ENCODE results near the gene TACSTD2. TPM values are rescaled to one million over a fixed set of nuclear protein-coding genes. Genes with fewer than 3 reads are reported as not detected.

The TACSTD2 gene
- total RNA-seq, 2 donors from 2014 or later: 0.46 to 0.51 TPM

- peaks cover 7% of the 10 kb centered on the region for H3K4me1 ChIP-seq (ENCODE audit: control insufficient read depth, insufficient read depth, low read length)
- 83 to 89% methylated on average over 1 of the region's 2 CpGs for WGBS, 2 experiments (ENCODE audit: insufficient coverage in 1 of 2, insufficient read length in 1 of 2)
- no peak overlapping the region for H3K4me3 ChIP-seq (ENCODE audit: low read length)
- Mint-ChIP-seq H3K4me3 (no peak overlapping the region), H3K4me1 (peaks cover 32% of the 10 kb centered on the region), H3K36me3 (ENCODE audit: low read depth) (no peaks in the 10 kb centered on the region), H3K9me3 (no peaks in the 10 kb centered on the region), H3K27ac (no peak overlapping the region), H3K27me3 (ENCODE audit: insufficient read depth) (no peaks in the 10 kb centered on the region)
- H3K27ac ChIP-seq (ENCODE audit: low read depth, low read length): no peak overlapping the region
- H3K9me3 ChIP-seq (ENCODE audit: control insufficient read depth, low read length): no peaks in the 10 kb centered on the region
- DNase-seq: no peak
- H3K9ac ChIP-seq (ENCODE audit: extremely low read depth, low read length, poor library complexity, severe bottlenecking): no peak overlapping the region
- no peaks in the 10 kb centered on the region for H3K36me3 ChIP-seq (ENCODE audit: control insufficient read depth, insufficient read depth, low read length)
- no peaks in the 10 kb centered on the region for H3K27me3 ChIP-seq (ENCODE audit: control insufficient read depth, insufficient read depth, low read length, poor library complexity, severe bottlenecking)
- TF ChIP-seq CTCF (conservative IDR thresholded peaks at IDR 0.05): no peak
These were observed 28.7 kb downstream of the TACSTD2 start for GRCh38 chr1:58548371-58548770.

- Mint-ChIP-seq H3K27me3 (ENCODE audit: insufficient read depth) (no peaks in the 10 kb centered on the region), H3K36me3 (ENCODE audit: low read depth) (no peaks in the 10 kb centered on the region), H3K4me3 (peak within 1 kb of the TSS; percentile 82), H3K4me1 (peaks cover 38% of the 10 kb centered on the region), H3K9me3 (no peaks in the 10 kb centered on the region), H3K27ac (peak within 1 kb of the TSS; percentile 95)
- Histone ChIP-seq H3K4me1 (ENCODE audit: control insufficient read depth, insufficient read depth, low read length) (peaks cover 7% of the 10 kb centered on the region), H3K9me3 (ENCODE audit: control insufficient read depth, low read length) (no peaks in the 10 kb centered on the region), H3K4me3 (ENCODE audit: low read length) (peak within 1 kb of the TSS; percentile 91), H3K27me3 (ENCODE audit: control insufficient read depth, insufficient read depth, low read length, poor library complexity, severe bottlenecking) (no peaks in the 10 kb centered on the region), H3K9ac (ENCODE audit: extremely low read depth, low read length, poor library complexity, severe bottlenecking) (peak within 1 kb of the TSS; percentile 79), H3K36me3 (ENCODE audit: control insufficient read depth, insufficient read depth, low read length) (no peaks in the 10 kb centered on the region), H3K27ac (ENCODE audit: low read depth, low read length) (peak within 1 kb of the TSS; percentile 83)
- DNase-seq: peak; percentile 99
- 3 to 6% methylated on average over 31 to 45 of the region's 46 CpGs for WGBS, 2 experiments (ENCODE audit: insufficient coverage in 1 of 2, insufficient read length in 1 of 2)
- peak; percentile 98 for TF ChIP-seq CTCF (conservative IDR thresholded peaks at IDR 0.05)
These were observed 30.3 kb downstream of the TACSTD2 start, which contains the start of gene OMA1 for GRCh38 chr1:58546520-58547308. Gene OMA1, minus strand, starts transcription at chr1:58546726. Its CDS starts 7,432 bp downstream, at chr1:58539294.

- H3K4me3 ChIP-seq (ENCODE audit: low read length): peak overlapping the region; percentile 91
- no peak for TF ChIP-seq CTCF (conservative IDR thresholded peaks at IDR 0.05)
- Mint-ChIP-seq H3K4me3 (peak overlapping the region; percentile 82), H3K9me3 (no peaks in the 10 kb centered on the region), H3K4me1 (peaks cover 35% of the 10 kb centered on the region), H3K27me3 (ENCODE audit: insufficient read depth) (no peaks in the 10 kb centered on the region), H3K27ac (peak overlapping the region; percentile 95), H3K36me3 (ENCODE audit: low read depth) (no peaks in the 10 kb centered on the region)
- 4 to 6% methylated on average over 25 to 38 of the region's 43 CpGs for WGBS, 2 experiments (ENCODE audit: insufficient coverage in 1 of 2, insufficient read length in 1 of 2)
- H3K9me3 ChIP-seq (ENCODE audit: control insufficient read depth, low read length): no peaks in the 10 kb centered on the region
- H3K27me3 ChIP-seq (ENCODE audit: control insufficient read depth, insufficient read depth, low read length, poor library complexity, severe bottlenecking): no peaks in the 10 kb centered on the region
- peaks cover 7% of the 10 kb centered on the region for H3K4me1 ChIP-seq (ENCODE audit: control insufficient read depth, insufficient read depth, low read length)
- DNase-seq: peak; percentile 84
- peak overlapping the region; percentile 79 for H3K9ac ChIP-seq (ENCODE audit: extremely low read depth, low read length, poor library complexity, severe bottlenecking)
- H3K36me3 ChIP-seq (ENCODE audit: control insufficient read depth, insufficient read depth, low read length): no peaks in the 10 kb centered on the region
- peak overlapping the region; percentile 83 for H3K27ac ChIP-seq (ENCODE audit: low read depth, low read length)
These were observed 31.2 kb downstream of the TACSTD2 start for GRCh38 chr1:58545591-58546519.

All from endodermal cell (in vitro differentiated cells).